ACC112 (cell line): ENCODE data around the gene EXTL1.

Source experiments
- H2AFZ ChIP-seq: fragments of 200-600 bp; sonication (generic); one replicate; pipeline ENCODE4 v1.6.0; 2017; ENCODE audit warnings: antibody characterized with exemption, low read length; ENCODE audit not compliant: unreplicated experiment
- H3K27ac ChIP-seq: fragments of 200-600 bp; sonication (generic); 2 replicates; pipeline ENCODE4 v1.5.1; 2014; ENCODE audit warnings: low read depth, mild to moderate bottlenecking, antibody characterized with exemption, low read length, moderate library complexity
- H3K27me3 ChIP-seq: fragments of 200-600 bp; sonication (generic); 2 replicates; pipeline ENCODE4 v1.6.1; 2014; ENCODE audit warnings: mild to moderate bottlenecking, antibody characterized with exemption, low read length, moderate library complexity, mixed read lengths; ENCODE audit not compliant: insufficient read depth
- H3K36me3 ChIP-seq: fragments of 200-600 bp; sonication (generic); 2 replicates; pipeline ENCODE4 v1.6.1; 2016; ENCODE audit warnings: mild to moderate bottlenecking, antibody characterized with exemption, low read length, moderate library complexity, mixed read lengths; ENCODE audit not compliant: insufficient read depth
- H3K4me1 ChIP-seq: fragments of 200-600 bp; sonication (generic); one replicate; pipeline ENCODE4 v1.6.1; 2016; ENCODE audit warnings: low read length, mixed read lengths; ENCODE audit not compliant: insufficient read depth, unreplicated experiment, control insufficient read depth
- H3K4me3 ChIP-seq: fragments of 200-600 bp; sonication (generic); 2 replicates; pipeline ENCODE4 v1.5.1; 2014; ENCODE audit warnings: mild to moderate bottlenecking, low read depth, low read length
- H3K79me2 ChIP-seq: fragments of 200-600 bp; sonication (generic); one replicate; pipeline ENCODE4 v1.6.0; 2016; ENCODE audit warnings: low read length; ENCODE audit not compliant: control insufficient read depth, unreplicated experiment, insufficient read depth

The EXTL1 gene

DNA sequence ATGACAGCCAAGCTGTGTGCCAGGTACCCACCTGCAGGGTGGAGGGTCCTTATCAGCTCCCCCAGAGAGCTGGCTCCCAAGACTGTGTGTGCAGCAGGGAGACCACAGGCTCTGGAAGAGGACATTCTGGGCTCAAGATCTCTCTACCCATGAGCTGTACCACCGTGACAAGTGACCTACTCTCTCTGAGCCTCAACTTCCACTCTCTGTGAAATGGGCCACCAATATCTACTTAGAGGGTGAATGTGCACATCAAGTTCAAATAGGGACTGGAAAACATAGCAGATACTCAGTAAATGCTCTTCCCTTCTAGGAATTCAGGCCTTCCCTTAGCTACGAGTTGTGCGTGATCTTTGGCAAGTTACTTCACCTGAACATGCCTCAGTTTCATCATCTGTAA lies 22.8 kb downstream of the EXTL1 start:
- Histone ChIP-seq H3K36me3 (no peaks in the 10 kb centered on the region), H3K4me1 (no peaks in the 10 kb centered on the region), H3K27me3 (peaks cover 59% of the 10 kb centered on the region), H3K79me2 (no peaks in the 10 kb centered on the region), H3K4me3 (no peak overlapping the region), H2AFZ (no peak overlapping the region), H3K27ac (no peak overlapping the region)

GRCh38 chr1:26044971-26045721 lies 23.6 kb downstream of the EXTL1 start:
- H3K27ac ChIP-seq = no peak overlapping the region
- H3K27me3 ChIP-seq = peaks cover 65% of the 10 kb centered on the region
- no peaks in the 10 kb centered on the region for H3K36me3 ChIP-seq
- H3K4me3 ChIP-seq = no peak overlapping the region
- H3K4me1 ChIP-seq = no peaks in the 10 kb centered on the region
- H3K79me2 ChIP-seq = no peaks in the 10 kb centered on the region
- H2AFZ ChIP-seq = no peak overlapping the region

- Histone ChIP-seq H3K4me3 (no peak within 1 kb of the TSS), H2AFZ (no peak within 1 kb of the TSS), H3K4me1 (no peaks in the 10 kb centered on the region), H3K79me2 (no peaks in the 10 kb centered on the region), H3K36me3 (no peaks in the 10 kb centered on the region), H3K27me3 (peaks cover 67% of the 10 kb centered on the region), H3K27ac (no peak within 1 kb of the TSS)
These were observed 24.2 kb downstream of the EXTL1 start, which contains the start of gene SLC30A2 for GRCh38 chr1:26045722-26046245. SLC30A2 (minus strand) TSS chr1:26046118; CDS start chr1:26045896, 222 bp downstream.

GRCh38 chr1:26046246-26047095 lies 24.9 kb downstream of the EXTL1 start:
- no peaks in the 10 kb centered on the region for H3K4me1 ChIP-seq
- H2AFZ ChIP-seq = no peak overlapping the region
- no peak overlapping the region for H3K27ac ChIP-seq
- H3K4me3 ChIP-seq = no peak overlapping the region
- H3K27me3 ChIP-seq = peaks cover 71% of the 10 kb centered on the region
- H3K36me3 ChIP-seq = no peaks in the 10 kb centered on the region
- H3K79me2 ChIP-seq = no peaks in the 10 kb centered on the region

DNA sequence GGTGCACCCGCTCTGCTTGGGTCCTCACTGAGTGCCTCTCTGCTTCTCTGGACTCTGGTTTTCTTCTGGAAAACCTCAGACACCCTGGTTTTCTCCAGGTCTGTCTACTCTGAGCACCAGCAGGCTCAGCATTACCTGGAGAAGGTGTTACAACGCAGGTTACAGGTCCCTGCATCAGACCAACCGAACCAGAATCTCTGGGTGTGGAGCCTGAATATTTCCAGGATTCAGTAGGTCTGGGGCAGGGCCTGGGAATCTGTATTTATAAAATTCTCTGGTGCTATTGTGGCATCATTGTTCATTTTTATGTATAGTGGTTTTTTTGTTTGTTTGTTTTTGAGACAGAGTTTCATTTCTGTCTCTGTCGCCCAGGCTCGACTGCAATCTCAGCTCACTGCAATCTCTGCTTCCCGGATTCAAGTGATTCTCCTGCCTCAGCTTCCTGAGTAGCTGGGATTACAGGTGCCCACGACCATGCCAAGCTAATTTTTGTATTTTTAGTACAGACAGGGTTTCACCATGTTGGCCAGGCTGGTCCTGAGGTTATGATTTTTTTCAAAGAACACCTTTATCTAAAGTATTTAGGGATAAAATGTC lies 25.8 kb downstream of the EXTL1 start:
- Histone ChIP-seq H3K4me3 (no peak overlapping the region), H3K79me2 (no peaks in the 10 kb centered on the region), H2AFZ (no peak overlapping the region), H3K27ac (no peak overlapping the region), H3K4me1 (no peaks in the 10 kb centered on the region), H3K27me3 (peaks cover 70% of the 10 kb centered on the region), H3K36me3 (no peaks in the 10 kb centered on the region)

GRCh38 chr1:26049531-26050247 lies 28.1 kb downstream of the EXTL1 start:
- Histone ChIP-seq H3K4me3 (no peak overlapping the region), H3K27ac (no peak overlapping the region), H3K36me3 (no peaks in the 10 kb centered on the region), H3K4me1 (no peaks in the 10 kb centered on the region), H3K27me3 (peaks cover 74% of the 10 kb centered on the region), H2AFZ (no peak overlapping the region), H3K79me2 (no peaks in the 10 kb centered on the region)

DNA sequence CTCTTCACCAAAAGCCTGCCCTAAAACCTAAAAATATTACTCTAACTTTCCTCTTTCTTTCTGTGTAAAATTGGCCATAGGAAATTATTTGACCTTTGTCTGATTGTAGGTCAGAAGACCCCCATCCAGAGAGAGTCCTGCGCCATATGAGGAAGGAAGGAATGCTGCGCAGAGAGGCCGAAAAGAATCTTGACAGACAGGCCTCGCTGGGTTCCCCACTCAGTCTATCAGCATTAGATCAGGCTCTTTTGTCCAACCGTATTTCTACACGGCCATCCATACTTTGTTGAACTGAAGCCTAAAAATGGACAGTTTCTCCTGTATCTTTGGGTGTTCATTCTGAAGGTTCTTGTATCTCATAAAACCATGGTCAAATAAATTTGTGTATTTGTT lies 28.7 kb downstream of the EXTL1 start:
- no peaks in the 10 kb centered on the region for H3K79me2 ChIP-seq
- H3K4me1 ChIP-seq = no peaks in the 10 kb centered on the region
- no peak overlapping the region for H3K27ac ChIP-seq
- no peak overlapping the region for H2AFZ ChIP-seq
- H3K4me3 ChIP-seq = no peak overlapping the region
- peaks cover 68% of the 10 kb centered on the region for H3K27me3 ChIP-seq
- no peaks in the 10 kb centered on the region for H3K36me3 ChIP-seq

- no peak overlapping the region for H3K4me3 ChIP-seq
- H3K27ac ChIP-seq = no peak overlapping the region
- H2AFZ ChIP-seq = no peak overlapping the region
- H3K4me1 ChIP-seq = no peaks in the 10 kb centered on the region
- H3K27me3 ChIP-seq = peaks cover 60% of the 10 kb centered on the region
- H3K36me3 ChIP-seq = no peaks in the 10 kb centered on the region
- no peaks in the 10 kb centered on the region for H3K79me2 ChIP-seq
These were observed 32.4 kb downstream of the EXTL1 start for GRCh38 chr1:26053718-26054560.

DNA sequence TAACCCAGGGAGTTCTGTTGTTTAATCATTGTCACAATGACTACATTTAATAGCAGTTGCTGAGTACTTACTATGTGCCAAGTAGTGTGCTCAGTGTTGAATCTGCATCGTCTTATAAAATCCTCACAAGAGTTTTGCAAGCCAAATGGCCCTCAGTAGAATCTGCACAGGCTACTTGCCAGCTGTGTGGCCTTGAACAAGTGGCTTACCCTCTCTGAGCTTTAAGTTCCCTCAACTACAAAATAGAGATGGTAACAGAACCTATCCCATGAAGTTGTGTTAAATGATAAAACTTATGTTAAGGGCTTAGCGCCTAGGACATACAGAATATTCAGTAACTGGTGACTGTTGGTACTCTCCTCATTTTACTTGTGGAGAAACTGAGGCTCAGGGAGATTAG lies 33.5 kb downstream of the EXTL1 start:
- H3K36me3 ChIP-seq = no peaks in the 10 kb centered on the region
- no peak overlapping the region for H3K4me3 ChIP-seq
- no peak overlapping the region for H2AFZ ChIP-seq
- no peak overlapping the region for H3K27ac ChIP-seq
- no peaks in the 10 kb centered on the region for H3K79me2 ChIP-seq
- no peaks in the 10 kb centered on the region for H3K4me1 ChIP-seq
- peaks cover 57% of the 10 kb centered on the region for H3K27me3 ChIP-seq
